AG04450 (cell line): Measurements from ENCODE around the gene ATP1A3. TPM values are rescaled to one million over a fixed set of nuclear protein-coding genes. Genes with fewer than 3 reads are reported as not detected.
"Not testable (repeated sequence)": the region's sequence is repeated elsewhere in the genome, so short reads cannot be mapped to it uniquely, and the experiment has no call there.

ENCODE experiments used
- CTCF ChIA-PET: fragments of 300-600, 350-600 bp; formaldehyde crosslinking; extraction: SDS; loops from one replicate; lab custom pipeline; 2022; ENCODE audit warnings: antibody characterized with exemption, inconsistent platforms; lab: Charles Lee
- POLR2A ChIA-PET: fragments of 350-600 bp; formaldehyde crosslinking; extraction: SDS; loops from one replicate; lab custom pipeline; 2021; ENCODE audit warnings: antibody characterized with exemption, inconsistent platforms; lab: Yijun Ruan, JAX
- DNase-seq: peaks from one replicate; pipeline ENCODE4 v3.0.0-alpha.2; 2011; ENCODE audit warnings: low read depth, low spot score
- H3K27ac ChIP-seq: one replicate; pipeline ENCODE4 v1.5.1; 2012; ENCODE audit warnings: low read depth, low read length, control low read depth
- H3K27me3 ChIP-seq: one replicate; pipeline ENCODE4 v1.6.0; 2012; ENCODE audit warnings: low read length; ENCODE audit not compliant: control insufficient read depth, insufficient read depth
- H3K4me3 ChIP-seq: 2 replicates; pipeline ENCODE4 v1.5.1; 2011; ENCODE audit warnings: mild to moderate bottlenecking, low read depth, low read length, control low read depth
- H3K9me3 ChIP-seq: 2 replicates; pipeline ENCODE4 v1.5.1; 2012; ENCODE audit warnings: low read length; ENCODE audit not compliant: control insufficient read depth, insufficient read depth
- polyA plus RNA-seq: library from polyadenylated mRNA; depleted of rRNA; stranded (reverse); fragments of >200 nt; gene quantifications from 2 replicates; pipeline ENCODE4 v1.2.3, GENCODE V29; 2011
- TF ChIP-seq, protein P1 (sequence below): IDR thresholded peaks from 2 replicates; pipeline ENCODE4 v1.5.1; 2011; ENCODE audit warnings: low read depth, low read length, control low read depth, inconsistent platforms

ATP1A3 gene
- polyA plus RNA-seq, 1 experiment: not detected

DNA sequence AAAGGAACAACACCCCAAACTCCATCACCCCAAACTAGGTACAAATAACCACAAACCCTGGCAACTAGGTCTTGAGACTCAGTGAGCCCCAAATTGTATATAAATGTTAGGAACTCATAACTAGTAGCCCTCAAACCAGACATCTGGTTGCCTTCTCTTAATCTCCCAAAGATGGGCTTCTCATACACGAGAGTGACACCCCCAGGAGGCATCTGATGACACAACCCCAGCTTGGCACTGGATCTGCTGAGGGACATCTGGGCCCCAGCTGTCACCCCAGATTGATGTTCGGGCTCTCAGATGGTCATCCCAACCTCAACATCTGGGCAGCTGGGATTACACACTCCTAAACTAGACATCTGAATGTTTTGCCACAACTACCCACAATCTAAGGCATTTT is 49.7 kb downstream of the ATP1A3 start:
- CTCF ChIA-PET: no interaction called here

DNA sequence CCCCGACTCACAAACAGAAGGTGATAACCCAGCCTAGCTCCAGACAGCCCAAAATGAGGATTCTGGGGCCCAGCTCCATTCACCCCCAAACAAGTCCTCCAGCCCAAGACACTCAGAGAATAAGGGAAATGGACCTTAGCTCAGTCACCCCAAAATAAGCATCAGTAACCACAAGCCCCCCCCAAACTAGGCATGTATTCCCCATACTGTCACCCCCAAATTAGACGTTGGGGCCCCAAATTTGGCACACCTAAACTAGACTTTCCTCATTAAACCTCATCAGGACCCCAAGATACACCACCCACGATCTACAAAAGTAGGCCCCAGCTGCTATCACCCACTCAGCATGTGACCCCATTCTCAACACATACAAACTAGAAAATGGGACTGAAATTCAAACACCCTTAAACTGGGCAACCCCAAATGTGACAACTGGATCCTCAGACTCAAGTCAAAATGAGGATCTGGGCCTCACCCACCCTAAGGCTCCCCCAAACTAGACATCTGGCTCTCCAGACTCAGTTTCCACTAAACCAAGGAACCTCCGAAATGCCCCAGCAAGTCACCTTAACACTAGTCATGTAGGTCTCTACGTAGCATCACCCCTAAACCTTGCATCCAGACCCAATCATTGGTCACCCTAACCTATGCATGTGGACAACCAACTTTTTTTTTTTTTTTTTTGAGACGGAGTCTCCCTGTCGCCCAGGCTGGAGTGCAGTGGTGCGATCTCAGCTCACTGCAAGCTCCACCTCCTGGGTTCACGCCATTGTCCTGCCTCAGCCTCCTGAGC is 52.4 kb downstream of the ATP1A3 start:
- peaks cover 21% of the 10 kb centered on the region for H3K27me3 ChIP-seq
- TF ChIP-seq, protein P1, sequence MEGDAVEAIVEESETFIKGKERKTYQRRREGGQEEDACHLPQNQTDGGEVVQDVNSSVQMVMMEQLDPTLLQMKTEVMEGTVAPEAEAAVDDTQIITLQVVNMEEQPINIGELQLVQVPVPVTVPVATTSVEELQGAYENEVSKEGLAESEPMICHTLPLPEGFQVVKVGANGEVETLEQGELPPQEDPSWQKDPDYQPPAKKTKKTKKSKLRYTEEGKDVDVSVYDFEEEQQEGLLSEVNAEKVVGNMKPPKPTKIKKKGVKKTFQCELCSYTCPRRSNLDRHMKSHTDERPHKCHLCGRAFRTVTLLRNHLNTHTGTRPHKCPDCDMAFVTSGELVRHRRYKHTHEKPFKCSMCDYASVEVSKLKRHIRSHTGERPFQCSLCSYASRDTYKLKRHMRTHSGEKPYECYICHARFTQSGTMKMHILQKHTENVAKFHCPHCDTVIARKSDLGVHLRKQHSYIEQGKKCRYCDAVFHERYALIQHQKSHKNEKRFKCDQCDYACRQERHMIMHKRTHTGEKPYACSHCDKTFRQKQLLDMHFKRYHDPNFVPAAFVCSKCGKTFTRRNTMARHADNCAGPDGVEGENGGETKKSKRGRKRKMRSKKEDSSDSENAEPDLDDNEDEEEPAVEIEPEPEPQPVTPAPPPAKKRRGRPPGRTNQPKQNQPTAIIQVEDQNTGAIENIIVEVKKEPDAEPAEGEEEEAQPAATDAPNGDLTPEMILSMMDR: no peak
- CTCF ChIA-PET: interaction anchor here (0.9 kb wide), 2 partner anchors 69 to 299 kb away, joined by 3 read pairs; no protein-coding TSS in a partner anchor
- no peak overlapping the region for H3K27ac ChIP-seq
- no peak for DNase-seq
- H3K9me3 ChIP-seq: no peaks in the 10 kb centered on the region
- H3K4me3 ChIP-seq: no peak overlapping the region
- POLR2A ChIA-PET: no interaction called here

More for the DNA sequence above, 49.7 kb downstream of the ATP1A3 start:
- POLR2A ChIA-PET: interaction anchor here (0.7 kb wide), 1 partner anchor 72 kb away, joined by 3 read pairs; no protein-coding TSS in a partner anchor
- H3K27me3 ChIP-seq: peaks cover 10% of the 10 kb centered on the region
- TF ChIP-seq, protein P1: no peak
- no peak for DNase-seq
- no peak overlapping the region for H3K27ac ChIP-seq
- no peaks in the 10 kb centered on the region for H3K9me3 ChIP-seq
- no peak overlapping the region for H3K4me3 ChIP-seq

DNA sequence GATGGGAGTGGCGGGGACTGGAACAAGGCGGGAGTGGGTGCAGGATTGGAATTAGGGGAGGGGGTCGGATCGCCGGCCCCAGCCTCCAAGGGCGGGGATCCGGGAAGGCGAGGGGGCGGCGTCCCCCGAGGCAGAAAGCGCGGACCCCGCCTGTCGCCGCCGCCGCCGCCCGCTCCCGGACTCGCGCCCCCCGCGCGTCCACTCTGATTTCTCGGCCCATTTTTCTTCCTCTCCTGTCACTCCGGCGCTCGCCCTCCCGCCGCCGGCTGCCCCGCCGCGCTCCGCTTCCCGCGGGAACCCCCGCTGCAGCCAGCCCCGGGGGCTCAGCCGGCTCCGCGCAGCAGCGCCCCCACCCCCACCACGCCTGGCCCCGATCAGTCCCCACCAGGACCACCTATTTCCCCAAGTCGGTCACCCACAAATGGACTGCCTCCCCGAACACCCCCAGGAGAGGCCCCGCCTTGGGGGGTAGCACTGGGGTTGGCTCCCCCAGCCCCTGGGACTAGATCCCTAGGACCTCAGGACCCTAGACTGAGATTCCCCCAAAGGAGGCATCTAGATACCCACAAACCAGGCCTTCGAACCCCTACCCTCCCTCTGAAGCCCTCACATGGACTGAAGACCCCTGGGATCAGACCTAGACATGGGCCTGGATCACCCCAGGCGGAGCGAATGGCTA is 53.2 kb downstream of the ATP1A3 start:
- TF ChIP-seq, protein P1: no peak
- Histone ChIP-seq H3K27ac (no peak overlapping the region), H3K27me3 (peaks cover 28% of the 10 kb centered on the region), H3K4me3 (peak overlapping the region; percentile 63), H3K9me3 (no peaks in the 10 kb centered on the region)
- DNase-seq: no peak
- ChIA-PET CTCF (no interaction called here), POLR2A (no interaction called here)

DNA sequence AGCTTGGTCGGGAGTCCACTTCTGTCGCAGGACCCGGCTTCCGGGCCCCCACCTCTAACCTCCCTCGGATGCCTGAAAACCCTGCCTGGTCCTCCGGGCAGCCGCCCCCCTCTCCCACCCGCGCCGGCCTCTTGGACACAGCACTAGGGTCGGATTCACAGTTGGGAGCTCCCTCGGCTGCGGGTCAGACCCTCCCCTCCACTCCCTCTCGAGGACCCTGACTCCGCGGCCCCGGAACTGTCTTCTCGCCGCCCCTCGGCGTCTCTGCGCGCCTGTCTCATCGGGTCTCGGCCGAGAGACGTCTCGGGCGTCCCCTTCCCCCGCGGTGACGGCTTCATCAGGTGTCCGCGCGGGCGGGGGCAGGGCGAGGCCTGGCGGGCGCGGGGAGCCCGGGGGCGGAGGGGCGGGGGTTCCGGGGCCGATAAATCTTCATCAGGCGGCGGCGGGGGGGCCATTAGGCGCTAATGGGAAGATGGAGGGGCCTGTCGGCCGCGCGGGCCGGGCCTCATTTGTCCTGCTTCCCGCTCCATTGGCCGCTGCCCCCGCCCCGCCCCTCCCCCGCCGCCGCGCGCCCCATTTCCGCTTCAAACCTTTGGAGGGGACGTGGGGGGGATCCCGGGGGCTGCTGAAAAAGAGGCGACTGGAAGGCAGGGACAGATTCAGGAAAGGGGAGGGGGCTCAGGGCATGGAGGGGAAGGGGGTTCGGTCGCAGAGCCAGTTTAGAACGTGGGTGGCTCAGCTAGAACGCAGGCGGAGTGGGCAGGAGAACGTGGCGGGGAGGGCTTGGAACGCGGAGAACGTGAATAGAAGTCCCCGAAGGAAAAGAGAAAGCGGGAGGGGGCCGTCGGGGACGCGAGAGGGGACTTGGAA is 53.9 kb downstream of the ATP1A3 start:
- H3K27me3 ChIP-seq: peaks cover 34% of the 10 kb centered on the region
- TF ChIP-seq, protein P1: no peak
- H3K27ac ChIP-seq: no peak overlapping the region
- ChIA-PET CTCF (no interaction called here), POLR2A (interaction anchor here (0.6 kb wide), 1 partner anchor 70 kb away, joined by 3 read pairs; no protein-coding TSS in a partner anchor)
- H3K9me3 ChIP-seq: no peaks in the 10 kb centered on the region
- H3K4me3 ChIP-seq: peak overlapping the region; percentile 63
- no peak for DNase-seq

DNA sequence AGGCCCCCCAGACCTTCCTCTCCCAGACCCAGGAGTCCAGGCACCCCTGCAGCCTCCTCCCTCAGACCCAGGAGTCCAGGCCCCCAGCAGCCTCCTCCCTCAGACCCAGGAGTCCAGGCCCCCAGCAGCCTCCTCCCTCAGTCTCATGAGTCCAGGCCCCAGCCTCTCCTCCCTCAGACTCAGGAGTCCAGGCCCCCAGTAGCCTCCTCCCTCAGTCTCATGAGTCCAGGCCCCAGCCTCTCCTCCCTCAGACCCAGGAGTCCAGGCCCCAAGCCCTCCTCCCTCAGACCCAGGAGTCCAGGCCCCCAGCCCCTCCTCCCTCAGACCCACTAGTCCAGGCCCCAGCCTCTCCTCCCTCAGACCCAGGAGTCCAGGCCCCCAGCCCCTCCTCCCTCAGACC is 54.8 kb downstream of the ATP1A3 start:
- POLR2A ChIA-PET, DNase-seq, H3K4me3 ChIP-seq: not testable (repeated sequence)

More for the DNA sequence above, 54.8 kb downstream of the ATP1A3 start:
- CTCF ChIA-PET, H3K27ac ChIP-seq, H3K9me3 ChIP-seq: not testable (repeated sequence)
- peaks cover 36% of the 10 kb centered on the region for H3K27me3 ChIP-seq
